ENCODE results near the gene ZNF18. TPM values are rescaled to one million over a fixed set of nuclear protein-coding genes. Genes with fewer than 3 reads are reported as not detected.

Gene ZNF18
- total and polyA plus RNA-seq, 2 of the 13 experiments (the other 11 are each of a cell fraction or from before 2014, with no cell fraction given) = 2.4 to 5.4 TPM

GRCh38 chr17:11997147-11997971 lies at the start of gene ZNF18 (continued):
- no peak for TF ChIP-seq CEBPZ (IDR thresholded peaks at IDR 0.05; ENCODE audit: low read length)
- peak; percentile 19 for TF ChIP-seq CBFB (CRISPR knock-in tag; IDR thresholded peaks at IDR 0.05)
- TF ChIP-seq ZBTB26 (CRISPR knock-in tag; IDR thresholded peaks at IDR 0.05; ENCODE audit: borderline replicate concordance) = 0 out of 2 replicates have a peak, but pooled peaks have one; percentile 23
- TF ChIP-seq ZNF451 (CRISPR knock-in tag; IDR thresholded peaks at IDR 0.05) = no peak; the same call in none of the 2 replicates
- TF ChIP-seq ZNF556 (CRISPR knock-in tag; IDR thresholded peaks at IDR 0.05; ENCODE audit: borderline replicate concordance) = peak; percentile 70; the same call in 1 of the 2 replicates
- no peak; the same call in 1 of the 2 replicates for TF ChIP-seq ZNF225 (CRISPR knock-in tag; IDR thresholded peaks at IDR 0.05)
- TF ChIP-seq HOMEZ (CRISPR knock-in tag; IDR thresholded peaks at IDR 0.05; ENCODE audit: low read depth) = peak; percentile 32; the same call in 1 of the 2 replicates
- 0 out of 2 replicates have a peak, but pooled peaks have one; percentile 10 for TF ChIP-seq ZNF772 (CRISPR knock-in tag; IDR thresholded peaks at IDR 0.05)
- TF ChIP-seq RARG (CRISPR knock-in tag; IDR thresholded peaks at IDR 0.05; ENCODE audit: low read depth) = no peak
- TF ChIP-seq PTBP1 (IDR thresholded peaks at IDR 0.05; ENCODE audit: low read depth, low read length, poor library complexity, severe bottlenecking) = no peak
- TF ChIP-seq, protein P1, sequence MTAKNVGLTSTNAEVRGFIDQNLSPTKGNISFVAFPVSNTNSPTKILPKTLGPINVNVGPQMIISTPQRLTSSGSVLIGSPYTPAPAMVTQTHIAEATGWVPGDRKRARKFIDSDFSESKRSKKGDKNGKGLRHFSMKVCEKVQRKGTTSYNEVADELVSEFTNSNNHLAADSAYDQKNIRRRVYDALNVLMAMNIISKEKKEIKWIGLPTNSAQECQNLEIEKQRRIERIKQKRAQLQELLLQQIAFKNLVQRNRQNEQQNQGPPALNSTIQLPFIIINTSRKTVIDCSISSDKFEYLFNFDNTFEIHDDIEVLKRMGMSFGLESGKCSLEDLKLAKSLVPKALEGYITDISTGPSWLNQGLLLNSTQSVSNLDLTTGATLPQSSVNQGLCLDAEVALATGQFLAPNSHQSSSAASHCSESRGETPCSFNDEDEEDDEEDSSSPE (CRISPR knock-in tag; IDR thresholded peaks at IDR 0.05) = peak; percentile 52
- TF ChIP-seq DMAP1 (CRISPR knock-in tag; IDR thresholded peaks at IDR 0.05) = peak; percentile 67
- TF ChIP-seq MAX (IDR thresholded peaks at IDR 0.05) = peak; percentile 65; the same call in 1 of the 2 replicates
- peak; percentile 42; the same call in 1 of the 2 replicates for TF ChIP-seq ZNF547 (CRISPR knock-in tag; IDR thresholded peaks at IDR 0.05)
- peak; percentile 75 for TF ChIP-seq ELF1 (CRISPR knock-in tag; IDR thresholded peaks at IDR 0.05)
- TF ChIP-seq ZNF570 (CRISPR knock-in tag; IDR thresholded peaks at IDR 0.05; ENCODE audit: borderline replicate concordance) = no peak
- TF ChIP-seq NKX3-1 (CRISPR knock-in tag; IDR thresholded peaks at IDR 0.05) = 0 out of 2 replicates have a peak, but pooled peaks have one; percentile 24
- TF ChIP-seq NCOR1 (IDR thresholded peaks at IDR 0.05; ENCODE audit: borderline replicate concordance, low read length) = no peak

Measured in HepG2 (cell line).